Measurements from ENCODE around the gene SLC12A7. TPM values are rescaled to one million over a fixed set of nuclear protein-coding genes. Genes with fewer than 3 reads are reported as not detected.

SLC12A7 gene
- total RNA-seq, 1 experiment from 2014 or later, result 30.8 TPM

DNA sequence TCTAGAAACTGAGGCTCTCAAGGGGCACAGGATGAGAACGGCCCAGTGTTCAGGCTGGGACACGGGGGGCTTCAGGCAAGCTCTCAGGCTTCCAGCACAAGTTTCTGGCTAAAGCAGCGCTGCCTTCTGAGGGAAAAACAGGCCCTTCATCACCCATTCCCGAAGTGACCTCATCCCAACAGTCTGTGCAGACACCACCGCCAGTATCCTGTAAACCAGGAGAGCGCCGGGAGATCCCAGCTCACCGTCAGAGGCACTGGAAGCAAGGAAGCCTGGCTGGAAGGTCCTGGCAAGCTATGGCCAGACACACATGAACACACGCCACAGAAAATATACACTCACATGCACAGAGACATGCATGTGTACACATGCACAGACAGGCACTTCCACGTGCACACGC, 8.8 kb downstream of the SLC12A7 start:
- H3K9me3 ChIP-seq (ENCODE audit: control insufficient read depth, low read depth, low read length), result no peaks in the 10 kb centered on the region
- no peak overlapping the region for H3K9ac ChIP-seq (ENCODE audit: extremely low read depth, insufficient read length, low read length)
- no peak overlapping the region for H4K5ac ChIP-seq (ENCODE audit: insufficient read length, low read depth, low read length)
- Mint-ChIP-seq H3K36me3 (ENCODE audit: insufficient read depth in 1 of 3, low read depth in 3 of 3) (peaks cover 0 to 6% (median 0%) of the 10 kb centered on the region in 3 experiments; a peak in 2 of 7 replicates), H3K4me3 (no peak overlapping the region), H3K4me1 (peaks cover 52 to 83% of the 10 kb centered on the region in 2 experiments), H3K9me3 (no peaks in the 10 kb centered on the region), H3K27ac (peak overlapping the region in 2 of 3 experiments; percentile 55 to 76; a peak in 3 of 7 replicates), H3K27me3 (ENCODE audit: low read depth) (no peaks in the 10 kb centered on the region; the same call in 1 of the 2 replicates)
- peaks cover 3% of the 10 kb centered on the region for H3K79me1 ChIP-seq (ENCODE audit: insufficient read depth, low read depth, low read length, poor library complexity, severe bottlenecking)
- no peak overlapping the region for H2BK15ac ChIP-seq (ENCODE audit: low read depth, low read length)
- H2AFZ ChIP-seq (ENCODE audit: low read length), result no peak overlapping the region
- H4K91ac ChIP-seq (ENCODE audit: insufficient read length, low read depth, low read length), result no peak overlapping the region
- no CpG with 5 or more reads among the region's 11 CpGs for WGBS (ENCODE audit: extremely low coverage, insufficient read length, low lambda C conversion rate)
- no peak overlapping the region for H3K56ac ChIP-seq (ENCODE audit: insufficient read length, low read depth, low read length)
- H4K20me1 ChIP-seq (ENCODE audit: control insufficient read depth, insufficient read depth, insufficient read length), result peaks cover 3% of the 10 kb centered on the region
- DNase-seq, result no peak
- no peak overlapping the region for H3K4me2 ChIP-seq (ENCODE audit: insufficient read depth, insufficient read length, low read length)
- peaks cover 12% of the 10 kb centered on the region; the same call in 1 of the 2 replicates for H3K4me1 ChIP-seq (ENCODE audit: insufficient read depth, low read length)
- H2BK120ac ChIP-seq (ENCODE audit: low read depth, low read length, poor library complexity, severe bottlenecking), result no peak overlapping the region
- H3K14ac ChIP-seq (ENCODE audit: insufficient read depth, low read length), result no peak overlapping the region
- H2BK12ac ChIP-seq (ENCODE audit: insufficient read length, low read depth, low read length), result no peak overlapping the region
- no peaks in the 10 kb centered on the region for H3K27me3 ChIP-seq (ENCODE audit: insufficient read depth, low read length)
- H3T11ph ChIP-seq (ENCODE audit: low read length), result no peak overlapping the region
- no peaks in the 10 kb centered on the region for H3K23me2 ChIP-seq (ENCODE audit: insufficient read length, low read depth, low read length, poor library complexity, severe bottlenecking)
- peaks cover 3% of the 10 kb centered on the region; the same call in 1 of the 2 replicates for H3K79me2 ChIP-seq (ENCODE audit: insufficient read depth, low read length)
- no peak overlapping the region for H2BK20ac ChIP-seq (ENCODE audit: low read depth, low read length, poor library complexity, severe bottlenecking)
- no peak overlapping the region for H3K27ac ChIP-seq (ENCODE audit: insufficient read length, low read depth, low read length)
- no peak overlapping the region for H3K18ac ChIP-seq (ENCODE audit: insufficient read length, low read depth, low read length)
- H3K23ac ChIP-seq (ENCODE audit: insufficient read length, low read depth, low read length), result no peak overlapping the region
- H2AK5ac ChIP-seq (ENCODE audit: insufficient read length, low read length), result no peak overlapping the region
- TF ChIP-seq CTCF (conservative IDR thresholded peaks at IDR 0.05), result no peak
- no peak overlapping the region for H2BK5ac ChIP-seq (ENCODE audit: insufficient read length, low read length)
- no peak overlapping the region for H3K4ac ChIP-seq (ENCODE audit: low read depth, low read length)
- no peak overlapping the region for H4K8ac ChIP-seq (replicated peaks; ENCODE audit: insufficient read length, low read depth, low read length)

Measured in H9 (cell line).